ENCODE measurements around the gene PPP6R3. TPM values are rescaled to one million over a fixed set of nuclear protein-coding genes. Genes with fewer than 3 reads are reported as not detected.

PPP6R3 gene
- total and polyA plus RNA-seq, 12 donors, result 40.2 to 180 (median 89.0) TPM

GRCh38 chr11:68424981-68425865 lies 35.3 kb upstream of the PPP6R3 start:
- no peak overlapping the region for H3K27ac ChIP-seq
- H3K4me1 ChIP-seq (replicated peaks in 1 of 2), result no peaks in the 10 kb centered on the region
- no peaks in the 10 kb centered on the region for H3K9me3 ChIP-seq (replicated peaks in 1 of 3)
- no peaks in the 10 kb centered on the region for H3K27me3 ChIP-seq
- intact Hi-C loops (cut with DNase I), result no loop called here
- H3K36me3 ChIP-seq (replicated peaks in 1 of 2), result peaks cover 0 to 55% of the 10 kb centered on the region in 2 donors
- WGBS, 4 donors, result 88 to 96% (median 93%) methylated on average over 16 to 40 of the region's 40 CpGs
- TF ChIP-seq CTCF (IDR thresholded peaks at IDR 0.05) (no peak), POLR2A (IDR thresholded peaks at IDR 0.05) (no peak)
- no peak overlapping the region for H3K4me3 ChIP-seq
- DNase-seq, result no peak

- H3K9me3 ChIP-seq (replicated peaks in 1 of 3), result no peaks in the 10 kb centered on the region
- no peaks in the 10 kb centered on the region for H3K27me3 ChIP-seq
- intact Hi-C loops (cut with DNase I), result no loop called here
- no peak for TF ChIP-seq POLR2A (IDR thresholded peaks at IDR 0.05)
- no peak for TF ChIP-seq CTCF (IDR thresholded peaks at IDR 0.05)
- no peak for DNase-seq
- no peaks in the 10 kb centered on the region for H3K4me1 ChIP-seq (replicated peaks in 1 of 2)
- H3K36me3 ChIP-seq (replicated peaks in 1 of 2), result peaks cover 0 to 55% of the 10 kb centered on the region in 2 donors
- H3K4me3 ChIP-seq, result no peak overlapping the region
- WGBS, 4 donors, result 86 to 99% (median 93%) methylated on average over 9 to 21 of the region's 21 CpGs
- no peak overlapping the region for H3K27ac ChIP-seq
These were observed 34.6 kb upstream of the PPP6R3 start for GRCh38 chr11:68425866-68426380.

GRCh38 chr11:68429661-68430060 lies 30.9 kb upstream of the PPP6R3 start:
- no peaks in the 10 kb centered on the region for H3K27me3 ChIP-seq
- 96 to 98% (median 97%) methylated on average over 3 of the region's 3 CpGs for WGBS, 4 donors
- no peak overlapping the region for H3K27ac ChIP-seq
- no peaks in the 10 kb centered on the region for H3K9me3 ChIP-seq (replicated peaks in 1 of 3)
- TF ChIP-seq POLR2A (IDR thresholded peaks at IDR 0.05) (no peak), CTCF (IDR thresholded peaks at IDR 0.05) (no peak)
- no peak for DNase-seq
- no peaks in the 10 kb centered on the region for H3K4me1 ChIP-seq (replicated peaks in 1 of 2)
- H3K4me3 ChIP-seq, result no peak overlapping the region
- H3K36me3 ChIP-seq (replicated peaks in 1 of 2), result peaks cover 0 to 74% of the 10 kb centered on the region in 2 donors
- intact Hi-C loops (cut with DNase I), result no loop called here

- peaks cover 0 to 74% of the 10 kb centered on the region in 2 donors for H3K36me3 ChIP-seq (replicated peaks in 1 of 2)
- WGBS, 4 donors, result 91 to 100% (median 96%) methylated on average over 4 to 5 of the region's 5 CpGs
- no peak overlapping the region for H3K4me3 ChIP-seq
- no peak for DNase-seq
- no peaks in the 10 kb centered on the region for H3K27me3 ChIP-seq
- TF ChIP-seq CTCF (IDR thresholded peaks at IDR 0.05), result no peak
- no peak for TF ChIP-seq POLR2A (IDR thresholded peaks at IDR 0.05)
- no peaks in the 10 kb centered on the region for H3K9me3 ChIP-seq (replicated peaks in 1 of 3)
- intact Hi-C loops (cut with DNase I), result no loop called here
- no peaks in the 10 kb centered on the region for H3K4me1 ChIP-seq (replicated peaks in 1 of 2)
- H3K27ac ChIP-seq, result no peak overlapping the region
These were observed 30.2 kb upstream of the PPP6R3 start for GRCh38 chr11:68430384-68430783.
